Measurements from ENCODE around the gene PRUNE2.

PRUNE2 gene

DNA sequence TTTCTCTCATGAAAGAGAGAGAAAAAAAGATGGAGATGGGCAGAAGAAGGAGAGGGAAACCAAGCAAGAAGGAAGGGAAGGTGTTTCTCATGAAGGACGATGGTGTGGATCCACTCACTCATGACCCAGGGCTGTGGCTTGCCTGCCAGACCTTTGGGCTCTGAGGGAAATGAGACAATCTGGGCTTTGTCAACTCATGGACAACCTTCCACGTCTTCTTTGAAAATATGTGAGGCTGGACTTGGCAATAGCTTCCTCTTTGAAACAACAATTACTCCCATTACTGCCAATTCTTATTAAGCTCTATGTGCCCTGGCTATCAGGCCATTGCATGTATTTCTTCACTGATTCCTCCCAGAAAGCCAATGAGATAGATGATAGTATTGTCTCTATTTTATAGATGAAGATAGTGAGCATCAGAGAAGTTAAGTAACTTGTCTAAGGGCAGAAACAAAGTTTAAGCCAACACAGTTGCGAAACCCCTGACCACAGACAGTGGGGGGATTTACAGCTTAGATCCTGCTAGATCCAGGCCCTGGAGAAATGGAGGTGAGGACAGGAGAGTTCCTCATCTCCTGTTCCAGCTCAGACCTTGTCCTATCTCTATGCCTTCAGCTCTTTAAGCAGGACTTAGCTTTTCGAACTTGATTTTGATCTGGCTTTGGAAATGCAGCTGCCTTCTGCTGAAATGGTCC, 314.5 kb downstream of the PRUNE2 start:
- no peak for DNase-seq

DNA sequence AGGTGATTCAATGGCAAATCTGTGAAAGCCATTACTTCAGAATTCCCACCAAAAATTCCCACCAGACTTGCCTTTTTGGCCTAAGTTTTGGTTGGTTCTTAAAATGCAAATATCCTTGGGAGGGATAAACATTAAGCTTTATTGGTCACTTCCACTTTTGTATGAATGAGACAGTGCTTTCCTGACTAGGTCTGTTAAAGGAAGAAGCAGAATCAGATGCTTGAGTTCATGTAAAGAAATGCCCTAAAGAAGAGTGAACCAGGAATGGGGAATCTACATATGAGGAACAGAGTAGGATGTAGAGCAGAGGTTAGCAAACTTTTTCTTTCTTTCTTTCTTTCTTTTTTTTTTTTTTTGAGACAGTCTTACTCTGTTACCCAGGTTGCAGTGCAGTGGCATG, 317.6 kb downstream of the PRUNE2 start:
- DNase-seq = no peak

DNA sequence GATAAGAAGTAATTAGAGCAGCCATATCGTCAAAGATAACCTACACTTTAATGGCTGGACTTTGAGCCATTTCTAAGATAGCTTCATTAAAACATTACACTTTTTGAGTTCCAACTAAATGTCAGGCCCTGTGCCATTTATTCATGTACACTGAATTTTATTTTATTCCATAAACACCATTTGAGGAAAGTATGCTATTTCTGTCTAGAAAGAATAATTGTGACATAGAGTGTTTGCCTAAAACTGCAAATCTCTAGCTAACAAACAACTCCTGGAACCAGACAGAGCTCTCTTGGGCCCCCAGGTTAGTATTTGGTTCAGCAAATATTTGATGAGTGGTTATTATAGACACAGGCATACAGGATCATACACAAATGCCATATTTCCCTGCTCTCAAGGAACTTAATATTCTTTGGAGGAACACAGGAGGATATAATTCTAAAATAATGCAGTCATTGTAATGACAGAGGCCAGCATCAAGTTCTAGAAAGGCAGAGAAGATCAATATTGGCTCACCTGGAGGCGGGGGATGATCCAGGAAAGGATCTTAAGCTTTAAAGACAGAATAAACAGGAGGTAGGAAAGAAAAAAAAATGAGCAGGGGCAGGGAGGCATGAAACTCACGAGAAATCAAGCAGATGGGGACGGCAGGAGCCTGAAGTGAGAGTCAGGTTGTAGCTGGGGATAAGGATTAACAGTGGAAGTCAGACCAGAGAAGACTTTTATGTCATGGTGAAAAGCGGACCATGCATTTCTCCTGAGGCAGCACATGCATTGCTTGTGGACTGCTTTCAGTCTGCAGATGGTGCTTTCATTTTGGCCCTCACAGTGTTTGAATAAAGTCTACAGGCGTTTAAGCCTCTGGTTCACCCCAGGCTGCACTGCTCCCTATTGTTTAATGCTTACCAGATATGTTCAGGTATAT, 319.3 kb downstream of the PRUNE2 start:
- DNase-seq = no peak

DNA sequence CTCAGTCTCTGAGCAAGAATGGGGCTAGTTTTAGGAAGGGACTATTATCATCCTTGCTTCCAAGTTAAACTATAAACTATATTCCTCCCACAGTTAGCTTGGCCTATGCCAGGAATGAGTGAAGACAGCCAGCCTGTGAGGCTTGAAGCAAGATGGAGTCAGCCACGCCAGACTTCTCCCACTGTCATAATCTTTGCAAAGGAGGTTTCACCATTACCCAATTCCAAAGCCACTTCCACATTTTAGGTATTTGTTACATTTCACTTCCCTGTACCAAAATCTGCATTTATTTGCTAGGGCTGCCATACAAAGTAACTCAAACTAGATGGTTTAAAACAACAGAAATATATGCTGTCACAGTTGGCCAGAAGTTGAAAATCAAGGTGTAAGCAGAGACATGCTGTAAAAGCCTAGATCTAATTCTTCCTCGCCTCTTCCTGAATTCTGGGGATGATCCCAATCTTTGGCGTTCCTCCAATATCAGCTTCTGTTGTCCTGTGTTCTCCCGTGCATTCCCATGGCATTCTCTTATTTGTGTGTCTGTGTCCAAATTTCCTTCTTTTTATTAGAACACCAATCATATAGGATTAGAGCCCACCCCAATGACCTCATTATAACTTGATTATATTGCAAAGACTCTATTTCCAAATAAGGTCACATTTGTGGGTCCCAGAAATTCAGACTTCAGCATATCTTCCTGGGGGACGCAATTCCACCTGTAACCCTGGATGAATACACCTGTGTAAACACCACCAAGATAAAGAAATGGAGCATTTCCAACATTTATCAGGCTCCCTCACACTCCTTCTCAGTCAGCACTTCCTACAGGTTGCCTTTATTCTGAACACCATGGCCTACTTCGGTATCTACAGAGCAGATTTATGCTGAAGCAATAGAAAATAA, 320.2 kb downstream of the PRUNE2 start:
- no peak for DNase-seq

DNA sequence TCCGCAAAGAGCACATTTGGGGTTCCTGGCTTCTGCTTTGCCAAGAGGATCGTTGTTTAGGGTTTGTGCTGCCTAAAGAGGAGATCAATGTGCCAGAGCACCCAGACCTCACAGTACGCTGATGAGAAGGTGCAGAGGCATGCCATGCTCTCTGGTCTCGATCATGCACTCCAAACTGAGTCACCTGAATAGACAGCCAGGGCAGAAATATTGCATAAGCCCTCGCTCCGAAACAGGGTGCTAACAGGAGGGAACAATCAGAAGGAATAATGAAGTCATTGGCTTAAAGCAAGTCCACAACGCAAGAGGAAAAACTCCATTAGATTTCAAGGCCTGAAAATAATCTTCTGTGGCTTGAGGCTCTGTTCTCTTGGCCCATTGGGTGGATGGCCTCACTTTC, 322.7 kb downstream of the PRUNE2 start:
- no peak for DNase-seq

DNA sequence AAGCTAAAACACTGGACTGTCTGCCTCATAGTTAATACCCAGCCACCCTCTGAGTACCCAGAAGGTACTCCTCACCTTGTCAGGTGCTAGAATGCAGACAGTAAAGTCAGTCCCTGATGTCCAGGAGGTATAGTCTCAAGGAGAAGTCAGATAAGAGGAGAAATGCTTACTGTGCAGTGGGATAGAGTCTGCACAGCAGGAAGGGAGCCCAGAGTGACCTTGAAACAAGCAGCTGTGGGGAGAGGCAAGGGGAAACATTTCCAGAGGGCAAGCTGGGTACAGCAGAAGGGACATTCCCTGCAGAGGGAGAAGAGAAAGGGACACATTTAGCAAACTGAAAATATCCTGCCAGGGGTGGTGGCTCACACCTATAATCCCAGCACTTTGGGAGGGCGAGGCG, 324.2 kb downstream of the PRUNE2 start:
- DNase-seq = no peak

DNA sequence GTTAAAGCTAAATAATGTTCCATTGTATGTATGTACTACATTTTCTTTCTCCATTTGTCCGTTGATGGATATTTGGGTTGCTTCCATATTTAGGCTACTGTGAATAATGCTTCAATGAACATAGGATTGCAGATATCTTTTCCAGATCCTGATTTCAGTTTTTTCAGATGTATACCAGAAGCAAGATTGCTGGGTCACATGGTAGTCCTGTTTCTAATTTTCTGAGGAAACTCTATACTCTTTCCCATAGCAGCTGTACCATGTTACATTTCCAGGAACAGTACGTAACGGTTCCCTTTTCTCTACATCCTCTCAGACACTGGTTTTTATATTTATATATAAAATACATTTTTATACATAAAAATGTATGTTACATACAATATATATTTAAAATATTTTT, 325.1 kb downstream of the PRUNE2 start:
- DNase-seq = no peak

DNA sequence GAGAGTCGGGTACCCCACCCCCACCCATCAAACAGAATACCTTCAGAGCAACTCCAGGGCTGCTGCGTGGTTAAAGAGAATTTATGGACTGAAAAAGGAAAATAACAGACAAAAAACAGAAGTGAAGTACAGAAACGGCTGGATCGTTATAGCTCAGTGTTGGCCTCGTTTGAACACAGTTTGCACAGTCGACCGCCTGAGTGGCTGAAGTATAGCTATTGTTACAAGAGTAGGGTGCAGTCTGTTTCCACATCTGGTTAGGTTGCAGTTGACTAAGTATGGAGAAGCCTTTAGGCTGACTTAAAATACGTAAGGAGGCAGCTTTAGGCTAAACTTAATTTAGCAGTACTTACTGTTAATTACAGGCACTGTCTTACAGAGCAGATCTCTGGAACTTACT, 325.7 kb downstream of the PRUNE2 start:
- DNase-seq = no peak

DNA sequence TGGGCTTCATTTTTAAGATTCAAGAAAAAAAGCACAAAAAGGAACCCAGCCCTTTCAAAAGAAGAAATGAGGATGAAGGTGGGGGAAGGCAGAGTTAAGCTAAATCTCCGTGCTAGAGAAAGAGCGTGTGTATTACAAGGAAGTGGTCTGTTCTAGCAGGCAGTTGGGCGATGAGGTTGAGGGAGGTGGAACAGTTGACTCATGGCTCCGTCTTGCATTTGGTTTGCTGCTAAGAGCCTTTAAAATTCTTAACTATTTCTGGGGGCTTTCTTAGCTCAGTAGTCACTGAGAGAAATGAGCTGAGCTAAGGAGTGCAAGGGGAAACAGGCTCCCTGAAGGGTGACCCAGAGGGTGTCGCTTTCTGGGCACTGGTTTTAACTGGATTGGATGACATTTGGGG, 329.6 kb downstream of the PRUNE2 start:
- DNase-seq = no peak

DNA sequence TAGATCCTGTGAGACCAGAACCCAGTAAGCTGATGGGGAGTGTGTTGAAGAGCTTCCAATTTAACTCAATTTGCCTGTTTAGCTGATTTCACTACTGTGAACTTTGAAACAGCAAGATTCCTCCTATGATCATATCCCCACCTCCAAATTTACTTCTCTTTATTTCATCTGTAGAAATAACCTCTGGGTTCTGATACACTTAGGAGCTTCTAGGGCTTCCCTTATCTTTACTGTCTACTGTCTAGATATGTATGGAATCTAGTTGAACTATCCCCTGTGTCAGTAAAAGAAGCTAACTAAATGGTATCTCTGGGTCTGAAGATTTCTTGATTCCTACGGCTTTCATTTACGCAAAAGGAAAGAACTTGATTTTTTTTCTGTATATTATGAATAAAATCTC, 330.2 kb downstream of the PRUNE2 start:
- no peak for DNase-seq

DNA sequence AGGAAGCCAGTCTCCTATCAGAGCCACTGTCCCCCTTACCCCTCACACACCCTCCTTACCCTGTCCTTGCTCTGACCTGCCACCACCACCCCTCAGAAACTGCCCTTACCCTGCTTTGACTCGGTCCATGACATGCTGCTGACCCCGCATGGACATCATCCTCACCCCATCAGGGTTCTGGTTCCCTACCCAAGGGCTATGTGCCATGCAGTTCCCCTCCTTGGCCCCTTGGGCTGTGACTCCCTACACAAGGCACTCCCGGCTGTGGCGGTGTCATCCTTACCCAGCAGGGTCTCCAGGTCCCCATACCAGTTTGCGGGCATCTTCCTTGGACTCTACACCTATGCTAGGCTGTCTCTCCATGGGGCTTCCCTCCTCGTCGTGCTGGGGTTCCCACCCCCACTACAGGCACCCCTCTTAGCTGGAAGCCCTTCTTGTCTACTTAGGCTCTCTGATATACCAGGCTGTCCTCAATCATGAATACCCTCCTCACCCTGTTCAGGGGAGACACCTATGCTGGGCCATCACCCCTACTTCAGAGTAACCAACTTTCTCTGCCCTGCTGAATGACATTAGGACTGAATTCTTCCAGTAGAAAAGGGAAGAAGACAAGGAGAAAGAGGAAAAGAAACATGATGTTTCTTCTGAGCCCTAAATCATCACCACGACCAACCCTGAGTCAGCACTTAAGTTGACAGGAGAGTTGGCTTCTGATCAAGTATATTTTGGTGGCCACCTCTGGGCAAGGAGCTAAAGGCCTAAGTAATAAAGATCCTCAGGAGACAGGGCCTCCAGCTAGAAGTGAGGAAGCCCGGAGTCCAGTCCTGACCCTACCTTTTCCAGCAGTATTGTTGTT, 331.8 kb downstream of the PRUNE2 start:
- no peak for DNase-seq

DNA sequence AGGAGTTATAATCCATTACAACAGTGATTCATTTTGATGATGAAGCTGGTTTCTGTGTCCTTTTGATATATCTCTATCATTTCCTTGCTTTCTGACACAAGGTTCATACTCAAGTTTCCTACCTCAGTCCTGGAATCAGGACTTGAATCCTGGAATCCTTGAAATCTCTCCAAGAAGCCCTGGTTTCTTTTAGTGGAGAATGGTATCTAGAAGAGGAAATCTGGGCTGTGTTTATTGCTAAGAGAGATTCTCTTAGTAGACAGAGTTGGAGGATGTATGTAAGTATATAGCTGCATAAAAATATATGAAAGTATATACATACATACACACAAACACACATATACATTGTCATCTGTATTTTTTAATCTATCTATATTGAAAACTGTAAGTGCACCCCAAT, 332.5 kb downstream of the PRUNE2 start:
- DNase-seq = no peak

DNA sequence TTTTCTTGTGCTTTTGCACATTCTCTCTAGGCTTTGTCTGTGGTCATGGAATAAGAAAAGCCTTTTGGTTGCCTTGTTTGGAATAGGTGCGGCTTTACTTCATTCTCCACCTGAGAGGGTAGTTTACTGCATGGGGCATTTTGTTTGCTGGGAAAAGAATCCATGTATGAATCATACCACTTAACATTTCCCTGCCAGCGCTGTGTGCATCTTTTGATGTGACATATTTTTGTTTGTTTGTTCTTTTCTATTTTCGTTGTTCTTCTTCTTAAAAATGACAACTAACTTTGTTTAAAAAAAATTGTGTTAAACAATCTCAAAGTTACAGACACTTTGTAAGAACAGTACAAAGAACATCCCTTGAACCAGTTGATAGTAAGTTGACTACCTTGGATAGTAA, 333.8 kb downstream of the PRUNE2 start:
- DNase-seq = no peak

DNA sequence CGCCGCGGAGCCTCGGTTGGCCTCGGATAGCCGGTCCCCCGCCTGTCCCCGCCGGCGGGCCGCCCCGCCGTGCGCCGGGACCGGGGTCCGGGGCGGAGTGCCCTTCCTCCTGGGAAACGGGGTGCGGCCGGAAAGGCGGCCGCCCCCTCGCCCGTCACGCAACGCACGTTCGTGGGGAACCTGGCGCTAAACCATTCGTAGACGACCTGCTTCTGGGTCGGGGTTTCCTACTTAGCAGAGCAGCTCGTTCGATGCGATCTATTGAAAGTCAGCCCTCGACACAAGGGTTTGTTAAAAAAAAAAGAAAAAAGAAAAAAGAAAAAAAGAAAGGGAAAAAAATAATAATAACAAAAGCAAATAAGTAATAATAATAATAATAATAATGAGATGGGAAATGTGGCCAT, 334.2 kb downstream of the PRUNE2 start:
- DNase-seq = no peak

DNA sequence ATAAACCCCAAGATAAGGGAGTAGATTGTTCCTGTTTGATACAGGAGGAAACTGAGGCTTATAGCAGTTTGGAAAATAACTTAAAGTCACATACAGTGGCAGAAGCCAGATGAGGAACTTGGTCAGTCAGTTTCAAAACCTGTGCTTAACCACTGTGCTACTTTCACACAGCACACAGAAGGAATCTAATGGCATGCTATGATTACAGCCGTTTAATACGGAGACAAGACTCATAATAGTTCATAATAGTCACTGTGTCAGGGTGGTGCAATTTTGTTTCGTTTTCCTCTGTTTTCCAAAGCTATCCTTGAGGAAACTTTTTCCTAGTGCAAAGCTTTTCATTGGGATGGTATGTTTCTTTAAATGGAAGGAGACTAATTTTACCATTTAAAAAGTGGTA, 334.6 kb downstream of the PRUNE2 start:
- DNase-seq = no peak

DNA sequence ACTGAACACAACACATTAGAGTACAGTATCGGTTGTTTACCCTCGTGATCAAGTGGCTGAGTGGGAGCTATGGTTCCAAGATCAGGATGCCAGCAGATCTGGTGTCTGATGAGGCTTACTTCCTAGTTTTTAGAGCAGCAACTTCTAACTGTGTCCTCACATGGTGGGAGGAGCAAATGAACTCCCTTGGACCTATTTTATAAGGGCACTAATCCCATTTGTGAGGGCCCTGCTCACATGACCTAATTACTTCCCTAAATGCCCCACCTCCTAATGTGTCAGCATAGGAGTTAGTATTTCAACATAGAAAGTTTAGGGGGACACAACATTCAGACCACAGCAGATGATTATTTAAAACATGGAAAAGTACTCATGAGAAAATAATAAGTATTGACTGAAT, 335.1 kb downstream of the PRUNE2 start:
- DNase-seq = no peak

DNA sequence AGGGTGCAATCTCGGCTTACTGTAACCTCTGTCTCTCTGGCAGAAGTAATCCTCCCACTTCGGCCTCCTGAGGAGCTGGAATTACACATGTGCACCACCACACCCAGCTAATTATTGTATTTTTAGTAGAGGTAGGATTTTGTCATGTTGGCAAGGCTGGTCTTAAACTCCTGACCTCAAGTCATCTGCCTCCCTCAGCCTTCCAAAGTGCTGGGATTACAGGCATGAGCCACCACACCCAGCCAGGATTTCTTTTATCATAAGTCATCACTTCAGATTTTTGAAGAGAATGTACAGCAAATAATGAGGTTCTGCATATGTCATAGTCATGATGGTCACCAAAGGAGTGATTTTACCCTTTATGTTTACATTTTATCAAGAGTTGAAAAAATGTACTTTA, 338.8 kb downstream of the PRUNE2 start:
- DNase-seq = no peak

DNA sequence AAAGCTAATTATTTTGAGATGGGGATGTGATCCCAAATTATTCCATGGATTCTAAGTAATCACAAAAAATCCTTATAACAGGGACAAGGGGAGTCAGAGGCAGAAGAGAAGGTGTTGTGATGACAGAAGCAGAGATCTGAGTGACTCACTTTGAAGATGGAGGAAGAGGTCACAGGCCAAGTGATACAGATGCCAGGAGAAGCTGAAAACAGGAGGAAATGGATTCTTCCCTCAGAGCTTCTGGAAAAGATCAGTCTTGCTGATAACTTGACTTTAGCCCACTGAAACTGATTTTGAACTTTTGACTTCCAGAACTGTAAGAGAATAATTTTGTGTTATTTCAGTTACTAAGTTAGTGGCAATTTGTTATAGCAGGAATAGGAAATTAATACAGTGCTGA, 341.6 kb downstream of the PRUNE2 start:
- no peak for DNase-seq

DNA sequence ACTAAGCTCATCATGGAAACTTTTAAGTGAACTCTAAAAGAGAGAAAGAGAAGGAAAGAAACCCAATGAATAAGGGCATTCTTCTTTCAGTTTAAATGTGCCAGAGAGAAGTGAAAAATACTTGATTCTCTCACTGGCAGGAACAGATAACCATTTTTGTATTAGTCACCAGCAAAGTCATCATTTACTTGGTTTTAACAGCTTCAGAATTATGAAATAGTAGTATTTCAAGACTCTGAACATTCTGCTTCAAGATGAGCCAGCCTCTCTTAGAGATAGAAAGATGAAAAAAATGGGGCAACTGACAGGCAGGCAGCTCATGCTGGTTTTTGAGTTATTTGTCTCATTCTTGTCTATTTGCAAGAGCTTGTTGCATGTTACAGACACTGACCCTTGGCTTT, 343.4 kb downstream of the PRUNE2 start:
- DNase-seq = no peak

DNA sequence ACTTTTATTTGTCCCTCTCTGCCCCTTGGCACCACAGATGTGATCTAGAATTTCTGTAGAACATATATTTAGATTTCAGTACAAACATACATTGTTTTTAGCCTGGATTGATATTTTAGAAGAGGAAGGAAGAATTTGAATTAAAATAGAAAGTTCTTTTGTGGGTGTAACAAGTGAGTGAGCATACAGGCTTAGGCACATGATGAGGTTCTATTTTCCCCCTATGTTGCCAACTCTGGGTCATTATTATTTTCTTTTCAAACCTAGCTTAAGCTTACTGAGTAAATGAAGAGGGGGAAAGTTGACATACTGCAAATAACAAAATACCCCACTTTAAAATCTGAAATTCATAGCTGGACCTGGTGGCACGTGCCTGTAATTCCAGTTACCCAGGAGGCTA, 344.0 kb downstream of the PRUNE2 start:
- no peak for DNase-seq

Data from SW 1271 (cell line).